GM21447 (cell line): Measurements from ENCODE around the gene ERICH4.
"Not testable (repeated sequence)": the region's sequence is repeated elsewhere in the genome, so short reads cannot be mapped to it uniquely, and the experiment has no call there.

ENCODE experiments used
- ATAC-seq: cut with Tn5 transposase; IDR thresholded peaks from one replicate; pipeline ENCODE4 v1.9.1; 2021; ENCODE audit not compliant: unreplicated experiment

ERICH4 gene, protein sequence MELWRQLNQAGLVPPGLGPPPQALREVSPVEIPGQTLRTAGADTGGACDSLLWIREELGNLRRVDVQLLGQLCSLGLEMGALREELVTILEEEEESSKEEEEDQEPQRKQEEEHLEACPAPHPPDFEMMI

GRCh38 chr19:41442473-41443355 is at the start of gene ERICH4:
Gene ERICH4, plus strand, starts transcription at chr19:41443156. Its CDS starts 14 bp downstream, at chr19:41443170.
- ATAC-seq, result no peak

- ATAC-seq, result no peak
Measured at GRCh38 chr19:41395355-41395754, 47.6 kb upstream of the ERICH4 start.

GRCh38 chr19:41397086-41398049 is 45.6 kb upstream of the ERICH4 start, which contains the start of the genes BCKDHA and EXOSC5:
Gene BCKDHA, plus strand, starts transcription at chr19:41397818. Its CDS starts 10 bp downstream, at chr19:41397828.
Gene EXOSC5, minus strand, starts transcription at chr19:41397359. Its CDS starts 31 bp downstream, at chr19:41397328.
- peak; percentile 81 for ATAC-seq

- no peak for ATAC-seq
Measured at GRCh38 chr19:41398050-41398418, 44.9 kb upstream of the ERICH4 start.

DNA sequence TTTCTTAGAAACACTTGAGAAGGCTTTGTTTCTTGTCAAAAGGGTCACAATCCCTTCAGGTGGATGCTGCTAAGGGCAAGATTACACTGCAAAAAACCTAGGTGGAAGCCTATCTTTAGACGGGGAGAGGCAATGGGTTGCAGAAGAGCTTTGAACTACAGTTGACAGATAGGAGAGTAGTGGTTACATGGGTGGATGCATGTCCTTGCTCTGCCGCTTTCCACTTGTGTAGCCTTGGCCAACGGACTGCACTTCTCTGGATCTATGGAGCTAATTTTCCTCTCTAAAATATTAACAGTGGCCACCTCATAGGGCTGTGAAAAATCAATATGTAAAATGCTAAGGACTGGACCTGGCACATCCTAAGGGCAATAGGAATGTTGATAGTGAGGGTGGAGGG is 44.4 kb upstream of the ERICH4 start:
- no peak for ATAC-seq

DNA sequence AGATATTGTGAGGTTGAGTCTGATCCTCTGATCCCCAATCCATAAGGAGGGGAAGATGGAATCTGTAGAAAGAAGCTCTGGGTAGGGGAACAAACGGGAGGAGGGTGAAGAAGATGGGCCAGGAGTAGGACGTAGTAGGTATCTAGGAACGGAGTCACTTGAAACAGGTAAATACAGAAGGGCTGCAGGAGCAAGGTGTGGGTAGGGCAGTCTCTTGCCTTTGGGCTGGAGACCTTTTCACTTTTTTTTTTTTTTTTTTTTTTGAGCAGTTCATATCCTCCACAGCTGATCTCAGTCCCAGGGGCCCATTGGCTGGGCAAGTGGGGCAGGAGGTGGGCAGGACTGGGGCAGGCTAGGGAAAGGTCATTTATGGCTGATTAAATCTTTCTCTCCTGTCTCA is 43.9 kb upstream of the ERICH4 start:
- no peak for ATAC-seq

- no peak for ATAC-seq
Measured at GRCh38 chr19:41399525-41399924, 43.4 kb upstream of the ERICH4 start.

- ATAC-seq, result no peak
Measured at GRCh38 chr19:41401483-41401882, 41.5 kb upstream of the ERICH4 start.

DNA sequence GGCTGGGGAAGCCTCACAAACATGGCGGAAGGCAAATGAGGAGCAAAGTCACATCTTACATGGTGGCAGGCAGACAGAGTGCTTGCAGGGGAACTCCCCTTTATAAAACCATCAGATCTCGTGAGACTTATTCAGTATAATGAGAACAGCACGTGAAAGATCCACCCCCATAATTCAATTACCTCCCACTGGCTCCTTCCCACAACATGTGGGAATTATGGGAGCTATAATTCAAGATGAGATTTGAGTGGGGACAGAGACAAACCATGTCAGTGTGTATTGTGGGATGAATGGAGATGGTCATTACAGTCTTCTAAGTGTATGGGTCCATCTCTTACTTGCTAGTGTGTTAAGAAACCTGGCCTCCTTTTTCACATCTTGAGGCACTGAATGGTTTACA is 40.9 kb upstream of the ERICH4 start:
- ATAC-seq, result no peak

DNA sequence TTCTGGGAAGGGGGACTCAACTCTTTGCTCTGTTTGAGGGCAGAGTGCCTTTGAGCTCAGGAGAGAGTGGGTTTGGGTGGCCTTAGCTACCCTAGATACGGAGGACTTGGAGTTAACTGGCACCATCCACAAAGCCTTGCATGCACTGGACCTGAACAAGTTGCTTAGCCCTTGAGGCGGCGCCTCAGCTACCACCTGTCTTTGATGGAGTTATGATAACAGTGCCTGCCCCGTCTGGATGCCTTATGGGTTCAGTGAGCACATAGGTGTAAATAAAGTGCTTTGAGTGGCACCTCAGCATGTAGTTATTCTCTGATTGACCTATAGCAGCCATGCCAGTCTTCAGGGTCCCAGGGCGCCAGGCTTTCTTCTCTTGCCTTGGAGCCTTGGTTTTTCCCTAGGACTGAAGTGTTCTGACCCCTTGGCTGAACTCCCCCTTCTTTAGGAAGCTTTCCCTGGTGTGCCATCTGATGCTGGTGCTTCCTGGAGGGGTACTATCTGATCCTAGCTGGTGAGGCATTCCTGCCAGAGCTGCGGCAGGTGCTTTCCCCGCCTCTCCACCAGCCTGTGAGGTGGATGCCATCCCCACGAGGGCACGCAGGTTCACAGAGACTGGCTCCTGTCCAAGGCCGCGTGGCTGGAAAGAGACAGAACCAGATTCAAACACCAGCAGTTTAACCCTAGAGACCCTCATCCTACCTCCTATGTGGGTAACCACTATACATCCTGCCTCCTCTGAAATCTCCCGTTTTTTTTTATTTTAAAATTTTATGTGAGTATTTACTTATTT is 39.6 kb upstream of the ERICH4 start:
- ATAC-seq, result no peak

GRCh38 chr19:41405776-41406175 is 37.2 kb upstream of the ERICH4 start:
- no peak for ATAC-seq

DNA sequence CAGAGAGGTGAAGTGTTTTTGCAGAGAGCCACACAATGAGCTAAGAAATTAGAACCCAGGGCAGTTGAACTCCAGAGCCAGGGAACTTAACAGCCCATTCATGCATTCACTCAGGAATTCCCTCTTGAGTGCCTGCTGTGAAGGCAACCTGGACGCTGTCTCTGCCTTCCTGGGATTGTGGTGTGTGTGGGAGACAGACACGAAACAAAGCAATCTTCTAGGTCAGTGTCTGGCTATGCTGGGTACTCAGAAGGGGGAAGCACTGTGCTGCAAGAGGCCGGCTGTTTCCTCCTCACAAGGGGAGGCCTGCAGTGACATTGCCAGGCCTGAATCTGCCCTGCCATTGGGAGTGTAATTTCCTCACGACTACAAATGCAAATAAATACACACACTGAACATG is 35.7 kb upstream of the ERICH4 start:
- ATAC-seq, result no peak

- no peak for ATAC-seq
Measured at GRCh38 chr19:41408256-41408655, 34.7 kb upstream of the ERICH4 start.

- ATAC-seq, result not testable (repeated sequence)
Measured at GRCh38 chr19:41408846-41409245, 34.1 kb upstream of the ERICH4 start.

DNA sequence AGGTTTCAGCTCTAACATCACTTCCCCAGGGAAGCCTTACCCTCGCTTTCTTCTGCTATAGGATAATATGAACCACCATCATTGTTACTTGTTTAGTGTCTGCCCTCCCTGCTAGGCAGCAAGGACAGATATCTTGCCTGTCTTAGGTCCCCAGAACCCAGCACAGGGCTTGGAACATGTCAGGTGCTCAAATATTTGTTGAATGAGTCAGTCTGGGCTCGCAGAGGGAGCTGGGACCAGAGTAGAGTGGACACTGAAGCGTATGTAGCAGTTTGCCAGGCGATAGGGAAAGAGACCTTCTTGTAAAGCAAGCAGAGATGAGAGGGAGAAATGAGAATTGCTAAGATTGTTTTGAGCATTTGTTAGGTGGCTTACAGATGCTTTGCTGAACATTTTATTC is 33.7 kb upstream of the ERICH4 start:
- ATAC-seq, result no peak

GRCh38 chr19:41410336-41411054 is 32.5 kb upstream of the ERICH4 start:
- no peak for ATAC-seq

DNA sequence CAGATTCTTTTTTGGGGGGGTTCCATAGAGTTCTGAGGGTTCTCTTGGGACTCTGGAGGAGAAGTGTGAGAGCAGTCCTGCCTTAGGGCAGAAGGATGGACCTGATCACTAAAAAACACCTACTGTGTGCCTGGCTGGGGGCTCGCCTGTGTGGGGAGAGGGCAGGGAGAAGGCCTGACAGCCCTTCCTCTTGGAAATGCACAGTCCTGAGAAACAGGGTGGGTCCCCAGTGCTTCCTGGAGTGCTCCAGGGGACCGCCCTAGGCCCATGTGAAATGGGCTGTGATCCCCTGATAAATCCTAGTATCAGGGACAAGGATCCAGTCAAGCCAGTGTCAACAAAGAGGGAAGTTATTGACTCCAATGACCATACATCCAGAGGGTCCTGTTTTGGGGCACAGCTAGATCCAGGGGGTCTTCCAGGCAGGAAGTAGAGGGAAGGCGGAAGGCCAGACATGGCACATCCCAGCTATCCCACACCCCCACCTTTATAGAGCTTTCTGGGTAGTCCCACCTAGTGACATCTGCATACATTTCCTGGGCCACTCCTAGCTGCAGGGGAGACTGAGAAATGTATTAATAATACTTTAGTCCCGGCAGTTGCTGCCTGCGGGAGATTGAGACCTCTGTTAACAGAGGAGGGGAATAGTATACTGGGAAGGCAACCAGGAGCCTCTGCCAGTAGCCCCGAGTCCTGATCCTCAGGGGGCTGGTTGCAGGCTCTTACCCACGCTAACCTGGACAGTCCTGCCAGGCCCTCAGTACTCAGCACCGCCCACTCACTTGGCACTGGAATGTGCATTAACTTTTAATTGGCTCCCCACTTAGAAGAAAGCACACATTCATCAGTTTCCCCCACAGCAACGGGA is 31.6 kb upstream of the ERICH4 start:
- no peak for ATAC-seq

- ATAC-seq, result no peak
Measured at GRCh38 chr19:41411968-41412265, 31.0 kb upstream of the ERICH4 start.

DNA sequence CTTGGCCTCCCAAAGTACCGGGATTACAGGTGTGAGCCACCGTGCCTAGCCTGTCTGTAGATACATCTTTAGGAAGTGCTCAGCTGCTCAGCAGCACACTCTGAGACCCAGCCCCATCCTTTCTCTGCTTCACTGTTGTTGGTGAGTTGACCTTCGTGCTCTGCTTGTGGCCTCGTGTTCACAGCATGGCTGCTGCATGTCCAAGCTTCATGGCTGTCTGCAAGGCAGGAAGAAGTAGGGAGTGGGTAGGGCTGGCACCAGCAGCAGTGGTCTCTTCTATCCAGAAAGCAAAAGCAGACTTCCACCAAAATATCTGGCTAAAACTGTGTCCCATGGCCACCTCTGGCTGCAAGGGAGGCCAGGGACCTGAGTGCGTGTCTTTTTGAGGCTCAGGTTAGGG is 30.0 kb upstream of the ERICH4 start:
- no peak for ATAC-seq
